PFSK-1 (cell line): Measurements from ENCODE around the gene ARL14EPL.

Experiments
- POLR2AphosphoS5 ChIP-seq: IDR thresholded peaks from 2 replicates; pipeline ENCODE4 v1.6.1; 2012; ENCODE audit warnings: low read depth, mild to moderate bottlenecking, control low read depth, low read length, moderate library complexity
- SIN3A ChIP-seq: IDR thresholded peaks from 2 replicates; pipeline ENCODE4 v1.6.1; 2012; ENCODE audit warnings: mild to moderate bottlenecking, low read length, moderate library complexity, borderline replicate concordance; ENCODE audit not compliant: insufficient read depth
- TF ChIP-seq, protein P1 (sequence below), 2 experiments: IDR thresholded peaks; 2 replicates each; pipeline versions ENCODE4 v1.6.1 to v1.8.0; 2011 to 2012; ENCODE audit warnings: low read depth in 2 of 2, low read length in 2 of 2, control low read depth in 1 of 2, inconsistent platforms in 1 of 2, mild to moderate bottlenecking in 1 of 2, moderate library complexity in 1 of 2; ENCODE audit not compliant: insufficient read depth in 1 of 2

DNA sequence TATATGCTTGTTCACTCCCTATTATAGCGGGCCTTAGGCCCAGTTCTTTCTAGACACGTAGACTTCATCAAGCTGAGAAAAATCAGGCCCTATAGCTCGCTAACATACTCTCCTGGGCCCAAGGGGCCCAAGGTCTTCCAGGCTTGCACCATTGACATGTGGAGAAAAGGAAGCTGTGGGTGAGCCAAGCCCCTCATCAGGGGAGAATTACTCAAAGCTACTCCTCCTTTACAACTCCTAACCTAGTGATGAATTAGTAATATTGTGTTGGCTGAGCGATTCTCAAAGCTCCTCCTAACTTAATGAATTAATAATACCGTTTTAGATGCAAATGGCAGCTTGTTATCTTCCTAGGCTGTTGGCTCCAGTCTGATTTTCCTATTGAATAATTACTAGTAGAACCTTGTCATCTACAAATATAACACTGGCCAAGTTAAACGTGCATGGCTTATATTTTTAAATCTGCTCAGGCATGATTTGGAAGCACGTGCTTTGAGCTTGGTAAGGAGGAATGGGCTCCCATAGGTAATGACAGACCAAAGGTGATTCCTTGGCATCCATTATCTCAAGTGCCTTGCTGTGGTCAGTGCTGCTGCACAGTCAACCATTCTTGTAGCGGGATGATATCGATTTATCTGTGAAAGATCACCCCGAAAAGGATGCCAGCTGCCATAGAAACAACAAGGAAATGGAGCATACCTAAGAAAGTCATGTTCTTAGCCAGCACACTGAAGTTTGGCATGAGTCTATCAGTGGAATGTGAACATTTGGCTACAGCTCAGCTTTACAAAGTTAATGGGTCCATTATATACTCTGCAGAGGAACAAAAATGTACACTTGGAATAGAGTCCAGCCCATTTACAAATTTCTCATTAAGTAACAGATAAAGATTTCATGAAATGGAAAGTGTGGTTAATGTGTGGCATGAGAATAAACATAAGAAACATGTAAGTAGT is 46.2 kb upstream of the ARL14EPL start:
- TF ChIP-seq, protein P1, sequence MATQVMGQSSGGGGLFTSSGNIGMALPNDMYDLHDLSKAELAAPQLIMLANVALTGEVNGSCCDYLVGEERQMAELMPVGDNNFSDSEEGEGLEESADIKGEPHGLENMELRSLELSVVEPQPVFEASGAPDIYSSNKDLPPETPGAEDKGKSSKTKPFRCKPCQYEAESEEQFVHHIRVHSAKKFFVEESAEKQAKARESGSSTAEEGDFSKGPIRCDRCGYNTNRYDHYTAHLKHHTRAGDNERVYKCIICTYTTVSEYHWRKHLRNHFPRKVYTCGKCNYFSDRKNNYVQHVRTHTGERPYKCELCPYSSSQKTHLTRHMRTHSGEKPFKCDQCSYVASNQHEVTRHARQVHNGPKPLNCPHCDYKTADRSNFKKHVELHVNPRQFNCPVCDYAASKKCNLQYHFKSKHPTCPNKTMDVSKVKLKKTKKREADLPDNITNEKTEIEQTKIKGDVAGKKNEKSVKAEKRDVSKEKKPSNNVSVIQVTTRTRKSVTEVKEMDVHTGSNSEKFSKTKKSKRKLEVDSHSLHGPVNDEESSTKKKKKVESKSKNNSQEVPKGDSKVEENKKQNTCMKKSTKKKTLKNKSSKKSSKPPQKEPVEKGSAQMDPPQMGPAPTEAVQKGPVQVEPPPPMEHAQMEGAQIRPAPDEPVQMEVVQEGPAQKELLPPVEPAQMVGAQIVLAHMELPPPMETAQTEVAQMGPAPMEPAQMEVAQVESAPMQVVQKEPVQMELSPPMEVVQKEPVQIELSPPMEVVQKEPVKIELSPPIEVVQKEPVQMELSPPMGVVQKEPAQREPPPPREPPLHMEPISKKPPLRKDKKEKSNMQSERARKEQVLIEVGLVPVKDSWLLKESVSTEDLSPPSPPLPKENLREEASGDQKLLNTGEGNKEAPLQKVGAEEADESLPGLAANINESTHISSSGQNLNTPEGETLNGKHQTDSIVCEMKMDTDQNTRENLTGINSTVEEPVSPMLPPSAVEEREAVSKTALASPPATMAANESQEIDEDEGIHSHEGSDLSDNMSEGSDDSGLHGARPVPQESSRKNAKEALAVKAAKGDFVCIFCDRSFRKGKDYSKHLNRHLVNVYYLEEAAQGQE (IDR thresholded peaks at IDR 0.05; ENCODE audit: insufficient read depth in 1 of 2, low read depth in 2 of 2, low read length in 2 of 2): no peak
- TF ChIP-seq SIN3A (no peak), POLR2AphosphoS5 (no peak)
